Naive B cell (primary cell): ENCODE data around the gene REXO4. TPM values are rescaled to one million over a fixed set of nuclear protein-coding genes. Genes with fewer than 3 reads are reported as not detected.

Experiments used
- ATAC-seq, 2 donors: fragments of 150-1000 bp; cut with Tn5 transposase; 2 replicates each; pipeline ENCODE4 v1.10.0; 2021; ENCODE audit warnings: low read depth in 2 of 2, mild to moderate bottlenecking in 2 of 2, moderate library complexity in 2 of 2
- DNase-seq: peaks from one replicate; pipeline ENCODE4 v3.0.0; 2022
- H3K27ac Mint-ChIP-seq, 6 donors: one replicate each; pipeline ENCODE4 v1.8.0; 2020 to 2022; ENCODE audit warnings: mild to moderate bottlenecking in 6 of 6, mixed read lengths in 6 of 6, moderate library complexity in 5 of 6, inconsistent platforms in 2 of 6
- H3K27me3 Mint-ChIP-seq, 3 donors: one replicate each; pipeline ENCODE4 v1.8.0; 2021 to 2022; ENCODE audit warnings: mixed read lengths in 3 of 3, mild to moderate bottlenecking in 1 of 3
- H3K36me3 Mint-ChIP-seq, 2 donors: one replicate each; pipeline ENCODE4 v1.8.0; 2020 to 2022; ENCODE audit warnings: mixed read lengths in 2 of 2, inconsistent platforms in 1 of 2, mild to moderate bottlenecking in 1 of 2
- H3K4me1 Mint-ChIP-seq, 3 donors: one replicate each; pipeline ENCODE4 v1.8.0; 2020 to 2022; ENCODE audit warnings: mixed read lengths in 3 of 3, inconsistent platforms in 1 of 3, mild to moderate bottlenecking in 1 of 3, moderate library complexity in 1 of 3
- H3K4me3 Mint-ChIP-seq, 8 donors: one replicate each; pipeline ENCODE4 v1.8.0; 2020 to 2022; ENCODE audit warnings: mild to moderate bottlenecking in 8 of 8, mixed read lengths in 8 of 8, moderate library complexity in 8 of 8, inconsistent platforms in 2 of 8
- H3K9me3 Mint-ChIP-seq, 7 donors: one replicate each; pipeline ENCODE4 v1.8.0; 2020 to 2022; ENCODE audit warnings: mixed read lengths in 7 of 7, mild to moderate bottlenecking in 5 of 7, inconsistent platforms in 2 of 7, moderate library complexity in 1 of 7
- polyA plus RNA-seq, 6 donors: library from polyadenylated mRNA; unstranded; fragments of 300-500 nt; fragmentation: Illumina TruSeq; gene quantifications; one replicate each; pipeline ENCODE4 v1.2.3, GENCODE V29; 2021; ENCODE audit warnings: low read depth in 6 of 6

The REXO4 gene
- polyA plus RNA-seq, 6 donors from 2014 or later = 4.3 to 27.7 (median 15.1) TPM

GRCh38 chr9:133440874-133441273 lies 23.1 kb upstream of the REXO4 start:
- Mint-ChIP-seq H3K4me1 (peaks cover 26 to 37% (median 29%) of the 10 kb centered on the region in 3 donors), H3K9me3 (no peaks in the 10 kb centered on the region), H3K4me3 (peak overlapping the region in 6 of 8 donors; percentile 1 to 43 (median 35)), H3K27ac (peak overlapping the region; percentile 86 to 99 (median 99)), H3K27me3 (peaks cover 0 to 4% (median 0%) of the 10 kb centered on the region in 3 donors), H3K36me3 (no peaks in the 10 kb centered on the region)
- DNase-seq (peak; percentile 78), ATAC-seq (peak; percentile 98 to 99)

- Mint-ChIP-seq H3K36me3 (no peaks in the 10 kb centered on the region), H3K4me1 (peaks cover 26 to 37% (median 29%) of the 10 kb centered on the region in 3 donors), H3K27ac (peak overlapping the region; percentile 70 to 97 (median 85)), H3K4me3 (peak overlapping the region in 1 of 8 donors; percentile 25), H3K27me3 (no peaks in the 10 kb centered on the region), H3K9me3 (no peaks in the 10 kb centered on the region)
- ATAC-seq (no peak), DNase-seq (no peak)
Observed at GRCh38 chr9:133439337-133439736, 21.5 kb upstream of the REXO4 start.

GRCh38 chr9:133437753-133438531 lies 20.1 kb upstream of the REXO4 start:
- Mint-ChIP-seq H3K27ac (peak overlapping the region in 3 of 6 donors; percentile 36 to 87 (median 56)), H3K36me3 (no peaks in the 10 kb centered on the region), H3K4me3 (no peak overlapping the region), H3K4me1 (peaks cover 27 to 37% (median 29%) of the 10 kb centered on the region in 3 donors), H3K27me3 (no peaks in the 10 kb centered on the region), H3K9me3 (no peaks in the 10 kb centered on the region)
- ATAC-seq = no peak
- DNase-seq = no peak

DNA sequence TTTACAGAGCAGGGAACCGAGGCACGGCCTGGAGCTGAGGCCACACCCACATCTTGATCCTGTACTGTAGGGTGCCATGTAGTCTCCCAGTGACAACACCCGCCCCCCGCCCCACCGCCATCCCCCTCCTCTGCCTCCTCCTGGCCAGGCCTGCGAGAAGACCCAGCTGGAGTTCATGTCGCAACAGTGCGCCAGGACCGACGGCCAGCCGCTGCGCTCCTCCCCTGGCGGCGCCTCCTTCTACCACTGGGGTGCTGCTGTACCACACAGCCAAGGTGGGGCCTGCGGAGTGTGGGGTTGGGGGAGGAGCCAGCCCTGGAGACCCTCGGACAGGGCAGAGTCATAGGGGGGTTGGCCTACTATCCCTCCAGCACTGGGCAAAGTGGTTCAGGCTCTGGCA lies 18.9 kb upstream of the REXO4 start:
- no peak overlapping the region for H3K27ac Mint-ChIP-seq
- DNase-seq (no peak), ATAC-seq (no peak)
- H3K36me3 Mint-ChIP-seq = no peaks in the 10 kb centered on the region
- H3K4me3 Mint-ChIP-seq = peak overlapping the region in 1 of 8 donors; percentile 22
- H3K4me1 Mint-ChIP-seq = peaks cover 25 to 32% (median 25%) of the 10 kb centered on the region in 3 donors
- no peaks in the 10 kb centered on the region for H3K9me3 Mint-ChIP-seq
- H3K27me3 Mint-ChIP-seq = no peaks in the 10 kb centered on the region

DNA sequence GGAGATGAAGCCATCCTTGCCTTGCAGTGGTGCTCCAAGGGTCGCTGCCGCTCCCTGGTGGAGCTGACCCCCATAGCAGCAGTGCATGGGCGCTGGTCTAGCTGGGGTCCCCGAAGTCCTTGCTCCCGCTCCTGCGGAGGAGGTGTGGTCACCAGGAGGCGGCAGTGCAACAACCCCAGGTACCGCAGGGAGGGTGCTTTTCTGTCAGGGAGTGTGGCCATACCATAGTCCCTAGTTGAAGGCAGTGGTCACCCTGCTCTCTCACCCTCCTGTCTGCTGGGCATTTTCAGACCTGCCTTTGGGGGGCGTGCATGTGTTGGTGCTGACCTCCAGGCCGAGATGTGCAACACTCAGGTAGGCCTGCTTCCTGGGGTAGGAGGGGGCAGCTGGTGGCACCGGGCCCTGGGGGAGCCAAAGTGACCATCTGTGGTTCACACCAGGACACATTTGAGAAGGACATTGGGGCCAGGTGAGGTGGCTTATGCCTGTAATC lies 15.6 kb upstream of the REXO4 start:
- ATAC-seq = no peak
- no peak for DNase-seq
- Mint-ChIP-seq H3K9me3 (no peaks in the 10 kb centered on the region), H3K27me3 (no peaks in the 10 kb centered on the region), H3K4me3 (peak overlapping the region in 1 of 8 donors; percentile 15), H3K36me3 (no peaks in the 10 kb centered on the region), H3K27ac (no peak overlapping the region), H3K4me1 (peaks cover 9 to 13% (median 10%) of the 10 kb centered on the region in 3 donors)

DNA sequence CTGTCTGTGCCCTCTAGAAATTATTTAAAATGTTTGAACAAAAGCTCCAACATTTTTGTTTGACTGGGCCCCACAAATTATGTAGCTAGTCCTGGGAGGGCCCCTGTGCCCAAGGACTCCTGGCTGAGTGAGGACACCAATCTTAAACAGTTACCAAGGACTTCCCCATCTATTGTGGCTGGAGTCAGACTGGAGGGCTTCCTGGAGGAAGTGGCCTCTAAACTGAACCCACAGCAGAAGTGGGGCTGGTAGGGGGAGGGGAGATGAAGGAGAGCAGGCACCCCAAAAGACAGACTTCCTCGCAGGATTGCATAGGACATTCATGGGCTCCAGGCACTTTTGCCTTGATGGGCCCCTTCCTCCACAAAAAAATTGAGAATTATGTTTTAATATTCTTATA lies 12.4 kb upstream of the REXO4 start:
- peak overlapping the region in 6 of 8 donors; percentile 29 to 87 (median 62) for H3K4me3 Mint-ChIP-seq
- H3K27me3 Mint-ChIP-seq = peaks cover 0 to 30% (median 8%) of the 10 kb centered on the region in 3 donors
- peaks cover 5 to 17% (median 9%) of the 10 kb centered on the region in 3 donors for H3K4me1 Mint-ChIP-seq
- no peaks in the 10 kb centered on the region for H3K9me3 Mint-ChIP-seq
- no peaks in the 10 kb centered on the region for H3K36me3 Mint-ChIP-seq
- no peak for DNase-seq
- ATAC-seq = peak; percentile 29 to 32
- H3K27ac Mint-ChIP-seq = peak overlapping the region in 1 of 6 donors; percentile 84

DNA sequence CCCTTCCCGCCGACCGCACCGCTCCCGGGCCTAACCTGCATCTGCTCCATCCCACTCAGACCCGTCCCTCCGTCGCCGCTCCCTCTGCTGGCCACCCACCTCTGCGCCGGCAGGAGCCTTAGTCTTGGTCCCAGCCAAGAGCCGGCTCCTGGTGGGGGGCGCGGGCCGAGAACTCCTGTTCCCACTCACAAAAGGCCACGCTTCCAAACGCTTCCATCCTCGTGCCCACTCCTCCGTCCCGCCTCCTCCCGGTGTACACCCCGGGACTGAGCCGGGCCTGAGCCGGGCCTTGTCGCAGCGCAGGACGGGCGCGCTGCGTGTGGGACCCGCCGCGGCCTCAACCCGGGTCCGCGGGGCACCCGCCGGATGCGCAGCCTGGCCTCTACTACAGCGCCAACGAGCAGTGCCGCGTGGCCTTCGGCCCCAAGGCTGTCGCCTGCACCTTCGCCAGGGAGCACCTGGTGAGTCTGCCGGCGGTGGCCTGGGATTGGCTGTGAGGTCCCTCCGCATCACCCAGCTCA lies 11.9 kb upstream of the REXO4 start:
- Mint-ChIP-seq H3K4me3 (peak overlapping the region; percentile 32 to 87 (median 71)), H3K36me3 (no peaks in the 10 kb centered on the region), H3K9me3 (no peaks in the 10 kb centered on the region), H3K4me1 (peaks cover 5 to 17% (median 9%) of the 10 kb centered on the region in 3 donors), H3K27me3 (peaks cover 0 to 36% (median 12%) of the 10 kb centered on the region in 3 donors), H3K27ac (peak overlapping the region in 1 of 6 donors; percentile 38)
- DNase-seq (no peak), ATAC-seq (peak; percentile 70 to 77)

DNA sequence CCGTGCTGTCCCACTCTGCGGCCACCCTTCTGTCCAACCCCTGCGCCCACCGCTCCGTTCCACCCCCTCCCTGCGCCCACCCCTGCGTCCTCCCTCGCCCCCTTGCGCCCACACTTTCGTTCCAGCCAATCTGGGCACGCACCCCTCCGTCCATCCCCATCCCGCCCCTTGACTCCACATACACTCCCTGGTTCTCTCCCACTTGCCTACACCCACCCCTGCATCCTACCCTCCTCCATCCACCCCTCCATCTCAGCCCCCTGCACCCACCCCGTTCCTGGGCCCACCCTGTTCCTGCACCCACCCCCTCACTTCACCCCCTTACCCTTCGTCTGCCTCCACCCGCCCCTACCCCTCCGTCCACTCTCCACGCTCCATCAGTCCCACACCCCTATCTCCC lies 11.4 kb upstream of the REXO4 start:
- H3K27ac Mint-ChIP-seq = no peak overlapping the region

DNA sequence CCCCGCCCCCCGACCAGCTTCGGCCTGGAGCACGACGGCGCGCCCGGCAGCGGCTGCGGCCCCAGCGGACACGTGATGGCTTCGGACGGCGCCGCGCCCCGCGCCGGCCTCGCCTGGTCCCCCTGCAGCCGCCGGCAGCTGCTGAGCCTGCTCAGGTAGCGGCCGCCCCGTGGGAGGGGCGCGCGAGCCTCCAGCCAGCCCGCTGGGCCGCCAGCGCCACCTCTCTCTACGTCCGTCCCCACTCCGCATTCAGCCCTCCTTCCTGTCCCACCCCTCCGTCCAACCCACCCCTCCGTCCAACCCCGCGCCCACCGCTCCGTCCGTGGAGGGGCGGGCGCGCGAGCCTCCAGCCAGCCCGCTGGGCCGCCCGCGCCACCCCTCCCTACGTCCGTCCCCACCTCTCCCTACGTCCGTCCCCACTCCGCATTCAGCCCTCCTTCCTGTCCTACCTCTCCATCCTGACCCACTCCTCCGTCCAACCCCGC lies 10.8 kb upstream of the REXO4 start:
- Mint-ChIP-seq H3K36me3 (no peaks in the 10 kb centered on the region), H3K4me3 (peak overlapping the region in 5 of 8 donors; percentile 42 to 87 (median 72)), H3K4me1 (peaks cover 5 to 17% (median 9%) of the 10 kb centered on the region in 3 donors), H3K27ac (no peak overlapping the region), H3K9me3 (no peaks in the 10 kb centered on the region), H3K27me3 (peaks cover 0 to 42% (median 17%) of the 10 kb centered on the region in 3 donors)
- DNase-seq = no peak
- ATAC-seq = peak; percentile 40 to 53

More for the DNA sequence above, 11.4 kb upstream of the REXO4 start:
- H3K27me3 Mint-ChIP-seq = peaks cover 0 to 40% (median 17%) of the 10 kb centered on the region in 3 donors
- peaks cover 5 to 17% (median 9%) of the 10 kb centered on the region in 3 donors for H3K4me1 Mint-ChIP-seq
- no peak for ATAC-seq
- no peak for DNase-seq
- no peaks in the 10 kb centered on the region for H3K9me3 Mint-ChIP-seq
- no peaks in the 10 kb centered on the region for H3K36me3 Mint-ChIP-seq
- peak overlapping the region in 7 of 8 donors; percentile 32 to 87 (median 76) for H3K4me3 Mint-ChIP-seq

- H3K27me3 Mint-ChIP-seq = peaks cover 0 to 42% (median 17%) of the 10 kb centered on the region in 3 donors
- peak overlapping the region; percentile 64 to 82 (median 76) for H3K4me3 Mint-ChIP-seq
- ATAC-seq = no peak
- H3K36me3 Mint-ChIP-seq = no peaks in the 10 kb centered on the region
- no peak for DNase-seq
- no peaks in the 10 kb centered on the region for H3K9me3 Mint-ChIP-seq
- peak overlapping the region in 1 of 6 donors; percentile 33 for H3K27ac Mint-ChIP-seq
- peaks cover 5 to 18% (median 7%) of the 10 kb centered on the region in 3 donors for H3K4me1 Mint-ChIP-seq
Observed at GRCh38 chr9:133427658-133428348, 10.0 kb upstream of the REXO4 start.

- no peaks in the 10 kb centered on the region for H3K9me3 Mint-ChIP-seq
- H3K4me1 Mint-ChIP-seq = peaks cover 10 to 26% (median 17%) of the 10 kb centered on the region in 3 donors
- peaks cover 0 to 42% (median 17%) of the 10 kb centered on the region in 3 donors for H3K27me3 Mint-ChIP-seq
- peak overlapping the region in 1 of 8 donors; percentile 15 for H3K4me3 Mint-ChIP-seq
- H3K36me3 Mint-ChIP-seq = no peaks in the 10 kb centered on the region
- ATAC-seq = no peak
- DNase-seq = no peak
- H3K27ac Mint-ChIP-seq = no peak overlapping the region
Observed at GRCh38 chr9:133426011-133426410, 8.2 kb upstream of the REXO4 start.

DNA sequence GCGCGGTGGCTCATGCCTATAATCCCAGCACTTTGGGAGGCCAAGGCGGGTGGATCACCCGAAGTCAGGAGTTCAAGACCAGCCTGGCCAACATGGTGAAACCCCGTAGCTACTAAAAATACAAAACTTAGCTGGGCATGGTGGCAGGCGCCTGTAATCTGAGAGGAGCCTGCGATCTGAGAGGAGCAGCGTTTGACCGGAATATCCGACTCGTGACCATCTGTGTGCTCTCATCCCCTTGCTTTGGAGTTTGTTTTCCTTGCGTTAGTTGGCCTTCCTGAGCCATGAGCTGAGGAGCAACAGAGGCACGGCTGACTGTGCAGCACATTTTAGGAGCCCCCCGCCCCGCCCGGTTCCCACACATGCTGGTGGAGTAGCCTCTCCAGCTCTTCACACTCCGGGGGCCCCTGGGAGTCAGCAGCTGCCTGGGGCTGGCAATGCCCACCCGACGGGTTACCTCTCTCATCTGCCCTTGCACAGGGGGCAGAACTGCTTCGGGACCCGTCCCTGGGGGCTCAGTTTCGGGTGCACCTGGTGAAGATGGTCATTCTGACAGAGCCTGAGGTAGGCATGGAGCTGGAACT lies 7.3 kb upstream of the REXO4 start:
- DNase-seq (no peak), ATAC-seq (no peak)
- Mint-ChIP-seq H3K4me1 (peaks cover 16 to 32% (median 24%) of the 10 kb centered on the region in 3 donors), H3K27ac (no peak overlapping the region), H3K27me3 (peaks cover 0 to 42% (median 17%) of the 10 kb centered on the region in 3 donors), H3K9me3 (no peaks in the 10 kb centered on the region), H3K4me3 (no peak overlapping the region), H3K36me3 (no peaks in the 10 kb centered on the region)

- H3K9me3 Mint-ChIP-seq = peaks cover 0 to 4% (median 3%) of the 10 kb centered on the region in 7 donors
- H3K4me3 Mint-ChIP-seq = no peak overlapping the region
- no peak overlapping the region for H3K27ac Mint-ChIP-seq
- peaks cover 0 to 42% (median 17%) of the 10 kb centered on the region in 3 donors for H3K27me3 Mint-ChIP-seq
- DNase-seq (no peak), ATAC-seq (no peak)
- peaks cover 21 to 33% (median 22%) of the 10 kb centered on the region in 3 donors for H3K4me1 Mint-ChIP-seq
- no peaks in the 10 kb centered on the region for H3K36me3 Mint-ChIP-seq
Observed at GRCh38 chr9:133424187-133424586, 6.4 kb upstream of the REXO4 start.
